GM18951 (cell line): ENCODE measurements around the gene TPH1.
"Not testable (repeated sequence)": the region's sequence is repeated elsewhere in the genome, so short reads cannot be mapped to it uniquely, and the experiment has no call there.

Experiments
- POLR2A ChIP-seq: IDR thresholded peaks from 4 replicates; pipeline ENCODE4 v1.6.1; 2011; ENCODE audit warnings: mild to moderate bottlenecking; ENCODE audit not compliant: insufficient read length, insufficient read depth; ENCODE audit errors: extremely low read depth
- in situ Hi-C: fragments of 300-500 bp; cut with MboI; formaldehyde crosslinking; loops from one replicate; pipeline ENCODE4 v1.12.0; 2022; ENCODE audit warnings: low sequenced_read_pairs, mixed read lengths, inconsistent platforms; ENCODE audit not compliant: unreplicated experiment

The TPH1 gene

DNA sequence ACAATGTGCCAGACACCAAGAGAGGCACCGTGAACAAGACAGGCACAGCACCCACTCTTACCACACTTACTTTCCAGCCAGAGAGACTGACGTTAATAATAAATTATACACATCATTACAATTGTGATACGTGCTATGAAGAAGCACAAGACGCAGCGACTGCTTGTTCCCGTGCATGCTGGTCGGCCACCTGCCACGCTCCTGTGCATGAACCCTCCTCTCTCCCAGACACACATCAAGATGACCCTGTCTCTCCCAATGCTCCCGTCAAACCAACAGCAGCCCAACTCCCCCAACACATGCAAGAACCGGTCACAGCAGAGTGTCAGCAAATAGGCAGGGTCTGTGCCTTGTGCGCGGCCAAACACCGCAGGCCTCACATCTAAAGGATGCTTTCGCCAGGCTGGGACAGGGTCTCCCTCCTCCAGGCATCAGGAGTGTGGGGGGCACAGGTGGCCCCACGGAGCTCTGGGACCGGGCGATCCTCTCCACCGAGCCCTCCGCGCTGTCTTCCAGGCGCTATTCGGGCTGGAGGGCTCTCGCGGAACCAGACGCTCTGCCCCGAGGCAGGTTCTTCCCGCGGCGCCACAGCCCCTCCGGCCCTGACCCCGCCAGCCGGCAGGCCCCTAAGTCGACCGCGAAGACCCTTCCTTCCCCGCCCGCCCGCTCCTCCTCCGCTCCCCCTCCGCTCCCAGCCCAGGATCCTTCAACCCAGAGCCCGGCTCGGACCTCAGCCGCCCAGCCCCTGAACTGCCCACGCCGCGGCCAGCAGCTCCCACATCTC lies 33.8 kb downstream of the TPH1 start:
- in situ Hi-C loops: no loop called here
- TF ChIP-seq POLR2A: no peak

- in situ Hi-C loops: no loop called here
Observed at GRCh38 chr11:18011633-18012032, 34.4 kb downstream of the TPH1 start.

GRCh38 chr11:18010977-18011586 lies 35.0 kb downstream of the TPH1 start:
- TF ChIP-seq POLR2A: no peak
- in situ Hi-C loops: no loop called here

More at GRCh38 chr11:18011633-18012032, 34.4 kb downstream of the TPH1 start:
- TF ChIP-seq POLR2A: no peak

DNA sequence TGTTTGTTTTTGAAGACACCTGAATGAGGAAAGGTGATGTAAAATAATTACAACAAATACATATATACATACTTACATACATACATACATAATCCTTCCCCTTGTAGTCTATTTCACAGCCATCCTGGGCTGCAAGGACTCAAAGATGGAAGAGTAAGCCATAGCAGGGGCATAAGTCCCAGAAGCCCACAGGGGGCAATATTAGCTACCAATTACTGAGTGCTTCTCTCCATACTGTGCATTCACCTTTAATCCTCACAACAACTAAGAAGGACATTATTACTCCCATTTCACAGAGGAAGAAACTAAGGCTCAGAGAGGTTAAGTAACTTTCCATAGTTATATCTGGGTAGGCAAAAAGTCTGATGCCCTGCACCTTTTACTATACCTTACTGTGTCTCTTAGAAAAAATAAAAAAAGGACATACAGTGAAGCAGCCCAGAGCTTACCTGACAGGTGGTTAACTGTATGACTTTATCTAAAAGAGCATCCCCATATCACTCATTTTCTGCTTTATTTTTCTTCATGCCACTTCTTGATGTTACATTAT lies 35.9 kb downstream of the TPH1 start:
- TF ChIP-seq POLR2A: no peak
- in situ Hi-C loops: no loop called here

DNA sequence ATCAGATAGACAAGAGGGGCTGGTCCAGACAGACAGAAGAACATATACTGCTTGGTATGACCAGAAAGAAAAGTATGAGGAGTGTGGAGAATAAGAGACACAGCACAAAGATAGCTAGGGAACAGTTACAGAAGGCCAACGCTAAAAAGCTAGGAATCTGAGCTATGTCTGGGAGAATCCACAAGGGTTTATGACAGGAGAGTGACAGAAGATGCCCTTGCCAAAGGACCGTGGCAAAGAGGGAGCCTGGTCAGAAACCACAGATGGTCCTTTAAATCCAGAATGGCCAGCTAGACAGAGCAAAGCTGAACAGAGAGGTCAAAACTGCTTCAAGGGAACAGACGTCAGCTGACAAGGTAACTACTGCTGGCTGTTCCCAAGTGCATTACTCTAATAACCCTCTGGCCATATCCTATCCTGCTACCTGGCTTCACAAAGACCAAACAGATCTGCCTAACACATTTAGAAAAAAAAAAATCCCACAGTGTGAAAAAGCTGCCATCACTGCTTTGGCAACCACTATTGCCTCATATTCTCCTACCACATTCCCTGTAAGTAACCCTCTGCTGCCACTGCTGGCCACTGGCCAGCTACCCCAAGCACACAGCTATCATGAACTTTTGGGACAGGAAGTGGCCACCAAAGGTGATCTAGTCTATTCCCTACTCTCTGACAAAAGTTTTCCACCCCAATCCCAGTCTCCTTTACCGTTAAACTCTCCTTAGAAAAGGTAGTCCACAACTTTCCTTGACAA lies 40.5 kb downstream of the TPH1 start:
- in situ Hi-C loops: no loop called here

GRCh38 chr11:18001191-18001590 lies 44.9 kb downstream of the TPH1 start:
- in situ Hi-C loops: no loop called here
- no peak for TF ChIP-seq POLR2A

More for the DNA sequence above, 40.5 kb downstream of the TPH1 start:
- TF ChIP-seq POLR2A: no peak

- no peak for TF ChIP-seq POLR2A
- in situ Hi-C loops: no loop called here
Observed at GRCh38 chr11:18000760-18001159, 45.3 kb downstream of the TPH1 start.

DNA sequence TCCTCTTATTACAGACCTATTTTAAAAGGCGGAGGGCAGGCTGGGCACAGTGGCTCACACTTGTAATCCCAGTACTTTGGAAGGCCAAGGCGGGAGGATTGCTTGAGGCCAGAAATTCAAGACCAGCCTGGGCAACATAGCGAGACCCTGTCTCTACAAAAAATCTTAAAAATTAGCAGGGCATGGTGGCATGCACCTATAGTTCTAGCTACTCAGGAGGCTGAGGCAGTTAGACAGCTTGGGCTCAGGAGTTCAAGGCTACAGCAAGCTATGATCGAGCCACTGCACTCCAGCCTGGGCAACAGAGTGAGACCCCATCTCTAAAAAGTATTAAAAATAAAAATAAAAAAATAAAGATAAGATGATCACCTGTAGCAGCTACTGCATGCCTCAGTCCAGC lies 45.9 kb downstream of the TPH1 start:
- in situ Hi-C loops: not testable (repeated sequence)
